ENCODE results near the gene RABEP2.

- TF ChIP-seq, protein P1, sequence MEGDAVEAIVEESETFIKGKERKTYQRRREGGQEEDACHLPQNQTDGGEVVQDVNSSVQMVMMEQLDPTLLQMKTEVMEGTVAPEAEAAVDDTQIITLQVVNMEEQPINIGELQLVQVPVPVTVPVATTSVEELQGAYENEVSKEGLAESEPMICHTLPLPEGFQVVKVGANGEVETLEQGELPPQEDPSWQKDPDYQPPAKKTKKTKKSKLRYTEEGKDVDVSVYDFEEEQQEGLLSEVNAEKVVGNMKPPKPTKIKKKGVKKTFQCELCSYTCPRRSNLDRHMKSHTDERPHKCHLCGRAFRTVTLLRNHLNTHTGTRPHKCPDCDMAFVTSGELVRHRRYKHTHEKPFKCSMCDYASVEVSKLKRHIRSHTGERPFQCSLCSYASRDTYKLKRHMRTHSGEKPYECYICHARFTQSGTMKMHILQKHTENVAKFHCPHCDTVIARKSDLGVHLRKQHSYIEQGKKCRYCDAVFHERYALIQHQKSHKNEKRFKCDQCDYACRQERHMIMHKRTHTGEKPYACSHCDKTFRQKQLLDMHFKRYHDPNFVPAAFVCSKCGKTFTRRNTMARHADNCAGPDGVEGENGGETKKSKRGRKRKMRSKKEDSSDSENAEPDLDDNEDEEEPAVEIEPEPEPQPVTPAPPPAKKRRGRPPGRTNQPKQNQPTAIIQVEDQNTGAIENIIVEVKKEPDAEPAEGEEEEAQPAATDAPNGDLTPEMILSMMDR (IDR thresholded peaks at IDR 0.05): no peak
- no peak for TF ChIP-seq POLR2A (IDR thresholded peaks at IDR 0.05)
These were observed 27.2 kb downstream of the RABEP2 start for GRCh38 chr16:28897826-28898225.
